ENCODE measurements around the gene COL7A1. TPM values are rescaled to one million over a fixed set of nuclear protein-coding genes. Genes with fewer than 3 reads are reported as not detected.

COL7A1 gene
- total RNA-seq, 1 donor from 2014 or later: 28.7 TPM

GRCh38 chr3:48558493-48559134, 36.5 kb downstream of the COL7A1 start:
- no peak for FAIRE-seq
- no peak overlapping the region for H2AFZ ChIP-seq (ENCODE audit: low read depth, low read length)
- H3K79me2 ChIP-seq (ENCODE audit: insufficient read depth, low read length): peaks cover 11% of the 10 kb centered on the region
- no peak for TF ChIP-seq EZH2 (IDR thresholded peaks at IDR 0.05; ENCODE audit: insufficient read depth, low read length)
- peaks cover 53% of the 10 kb centered on the region for H3K4me1 ChIP-seq (ENCODE audit: insufficient read depth, low read length)
- no peak overlapping the region for H3K9ac ChIP-seq (ENCODE audit: low read length)
- peaks cover 47% of the 10 kb centered on the region for H3K4me1 Mint-ChIP-seq (ENCODE audit: low read depth, unreplicated experiment)
- peaks cover 5% of the 10 kb centered on the region for H3K36me3 Mint-ChIP-seq (ENCODE audit: low read depth, unreplicated experiment)
- no peaks in the 10 kb centered on the region for H3K27me3 Mint-ChIP-seq (ENCODE audit: low read depth, unreplicated experiment)
- no peaks in the 10 kb centered on the region for H3K27me3 ChIP-seq (ENCODE audit: insufficient read depth, low read length)
- H3K4me2 ChIP-seq (ENCODE audit: low read length): no peak overlapping the region
- H3K4me3 ChIP-seq (ENCODE audit: insufficient read depth, low read depth, low read length): no peak overlapping the region
- H3K9me3 Mint-ChIP-seq (ENCODE audit: unreplicated experiment): no peaks in the 10 kb centered on the region
- H3K27ac Mint-ChIP-seq (ENCODE audit: unreplicated experiment): no peak overlapping the region
- no peak overlapping the region for H3K27ac ChIP-seq (ENCODE audit: low read depth, low read length)
- peaks cover 23% of the 10 kb centered on the region for H4K20me1 ChIP-seq (ENCODE audit: insufficient read depth, low read length)
- DNase-seq (ENCODE audit: low read depth): no peak
- H3K36me3 ChIP-seq (ENCODE audit: insufficient read depth, low read length): no peaks in the 10 kb centered on the region
- H3K9me3 ChIP-seq (ENCODE audit: insufficient read depth, low read depth, low read length): no peaks in the 10 kb centered on the region
- peak overlapping the region; percentile 70 for H3K4me3 Mint-ChIP-seq (ENCODE audit: unreplicated experiment)

- H3K4me1 ChIP-seq (ENCODE audit: insufficient read depth, low read length): peaks cover 40% of the 10 kb centered on the region
These were observed 38.1 kb downstream of the COL7A1 start, which contains the start of gene PFKFB4 for GRCh38 chr3:48556796-48557626. Gene PFKFB4 (minus strand): TSS chr3:48556803. CDS start chr3:48556777, 26 bp downstream.

More at GRCh38 chr3:48556796-48557626, 38.1 kb downstream of the COL7A1 start, which contains the start of gene PFKFB4:
- Mint-ChIP-seq H3K27me3 (ENCODE audit: low read depth, unreplicated experiment) (no peaks in the 10 kb centered on the region), H3K9me3 (ENCODE audit: unreplicated experiment) (no peaks in the 10 kb centered on the region), H3K4me1 (ENCODE audit: low read depth, unreplicated experiment) (peaks cover 43% of the 10 kb centered on the region), H3K4me3 (ENCODE audit: unreplicated experiment) (peak within 1 kb of the TSS; percentile 88), H3K27ac (ENCODE audit: unreplicated experiment) (peak within 1 kb of the TSS; percentile 84), H3K36me3 (ENCODE audit: low read depth, unreplicated experiment) (peaks cover 9% of the 10 kb centered on the region)
- H3K4me3 ChIP-seq (ENCODE audit: insufficient read depth, low read depth, low read length): peak within 1 kb of the TSS; percentile 53
- no peaks in the 10 kb centered on the region for H3K36me3 ChIP-seq (ENCODE audit: insufficient read depth, low read length)
- TF ChIP-seq EZH2 (IDR thresholded peaks at IDR 0.05; ENCODE audit: insufficient read depth, low read length) (no peak), CTCF (IDR thresholded peaks at IDR 0.05; ENCODE audit: insufficient read depth, low read depth, low read length) (no peak)
- H3K9ac ChIP-seq (ENCODE audit: low read length): peak within 1 kb of the TSS; percentile 73
- DNase-seq (ENCODE audit: low read depth) (peak; percentile 97), FAIRE-seq (no peak)
- no peaks in the 10 kb centered on the region for H3K27me3 ChIP-seq (ENCODE audit: insufficient read depth, low read length)
- peak within 1 kb of the TSS; percentile 79 for H2AFZ ChIP-seq (ENCODE audit: low read depth, low read length)
- no peaks in the 10 kb centered on the region for H3K9me3 ChIP-seq (ENCODE audit: insufficient read depth, low read depth, low read length)
- peaks cover 23% of the 10 kb centered on the region for H4K20me1 ChIP-seq (ENCODE audit: insufficient read depth, low read length)
- no peak within 1 kb of the TSS for H3K27ac ChIP-seq (ENCODE audit: low read depth, low read length)
- peak within 1 kb of the TSS; percentile 85 for H3K4me2 ChIP-seq (ENCODE audit: low read length)
- peaks cover 11% of the 10 kb centered on the region for H3K79me2 ChIP-seq (ENCODE audit: insufficient read depth, low read length)
